HG03097 (cell line): ENCODE measurements around the gene CACNA1C.

Experiments
- ATAC-seq: cut with Tn5 transposase; IDR thresholded peaks from one replicate; pipeline ENCODE4 v1.9.1; 2021; ENCODE audit not compliant: unreplicated experiment, low FRiP score

The CACNA1C gene

DNA sequence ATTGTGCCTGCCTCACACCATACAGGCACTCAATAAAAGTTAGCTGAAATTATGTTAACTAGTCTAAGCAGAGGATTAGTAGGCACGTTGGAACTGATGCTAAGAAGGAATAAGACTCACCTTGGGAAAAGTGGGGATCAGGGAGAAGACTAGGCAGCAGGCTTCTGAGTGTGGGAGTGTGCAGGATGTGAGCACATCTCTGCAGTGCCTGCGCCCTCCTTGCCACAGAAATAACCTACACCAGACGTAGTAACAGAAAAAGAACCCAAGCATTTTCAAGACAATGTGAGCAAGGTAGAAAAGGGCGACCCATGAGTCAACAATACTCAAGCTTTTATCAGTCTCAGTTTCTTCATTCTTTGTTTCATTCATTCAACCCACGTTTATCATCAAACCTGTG lies 113.9 kb downstream of the CACNA1C start:
- ATAC-seq, result no peak

DNA sequence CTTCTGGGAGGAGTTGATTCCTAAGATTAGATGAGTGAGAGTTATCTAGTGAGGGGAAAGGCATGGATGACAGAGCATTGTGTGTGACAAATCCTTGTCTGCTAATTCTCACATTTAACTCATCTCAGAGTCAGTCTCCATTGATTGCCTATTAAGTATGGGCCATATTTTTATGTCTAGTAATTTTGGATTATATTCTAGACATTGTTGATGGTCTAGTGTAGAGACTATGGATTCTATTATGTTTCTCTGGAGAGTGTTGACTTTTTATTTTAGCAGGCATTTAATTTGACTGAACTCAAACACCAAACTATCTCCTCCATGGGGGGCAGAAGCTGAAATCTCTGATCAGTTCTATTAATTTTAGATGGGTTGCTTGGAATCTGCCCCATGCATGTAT lies 114.4 kb downstream of the CACNA1C start:
- no peak for ATAC-seq

DNA sequence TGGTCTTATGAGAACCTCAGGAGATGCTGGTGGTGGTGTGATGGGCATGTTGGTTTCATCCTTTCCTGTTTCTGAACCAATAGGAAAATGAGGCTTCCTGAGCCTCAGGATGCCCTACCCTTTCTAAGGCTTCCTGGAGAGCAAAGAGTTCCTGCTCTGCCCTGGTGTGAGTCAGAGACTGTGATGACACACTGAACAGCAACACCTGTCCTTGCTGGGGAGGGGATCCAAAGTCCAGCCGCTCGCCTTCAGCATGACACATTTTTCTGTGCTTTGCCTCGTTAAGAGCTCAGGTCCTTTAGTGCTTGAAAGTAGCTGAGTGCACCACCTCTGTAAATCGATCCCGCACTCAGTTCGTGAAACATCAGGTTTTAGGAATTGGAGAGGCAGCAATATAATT lies 116.0 kb downstream of the CACNA1C start:
- no peak for ATAC-seq

DNA sequence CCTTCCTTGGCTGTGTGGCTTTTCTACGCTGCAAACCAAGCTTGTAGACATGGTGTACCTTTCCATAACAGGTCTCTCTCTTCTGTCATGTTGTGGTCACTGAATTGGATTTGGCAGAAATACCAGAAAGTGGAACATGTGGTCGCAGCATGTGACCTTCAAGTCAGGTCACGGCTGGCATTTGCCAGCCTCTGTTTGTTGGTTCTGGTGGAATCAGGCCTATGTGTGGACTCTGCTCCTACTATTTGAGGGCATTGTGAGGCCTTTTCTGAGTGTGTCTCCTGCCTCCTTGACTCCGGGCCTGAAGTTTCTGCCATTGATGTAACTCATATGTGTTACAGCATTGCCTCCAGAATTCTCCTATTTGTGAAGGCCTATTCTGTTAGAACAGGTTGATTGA lies 116.7 kb downstream of the CACNA1C start:
- no peak for ATAC-seq

DNA sequence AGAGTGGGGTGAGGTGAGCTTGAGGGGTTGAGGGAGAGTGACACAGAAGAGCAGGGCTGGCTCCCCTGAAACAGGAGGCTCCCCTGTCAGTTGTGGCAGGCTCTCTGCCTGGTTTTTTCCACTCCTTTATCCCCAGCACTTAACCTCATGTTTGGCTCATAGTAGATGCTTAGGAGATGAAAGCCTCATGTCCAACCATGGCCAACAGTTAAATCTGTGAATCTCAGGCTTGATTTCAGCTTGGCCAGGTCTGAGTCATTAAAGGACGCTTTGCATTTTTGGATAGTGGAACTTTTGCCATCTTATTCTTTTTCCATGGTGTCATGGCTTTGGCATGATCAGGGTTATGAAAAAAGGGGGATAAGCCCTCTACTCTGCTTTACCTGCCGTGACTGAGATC lies 117.2 kb downstream of the CACNA1C start:
- no peak for ATAC-seq

DNA sequence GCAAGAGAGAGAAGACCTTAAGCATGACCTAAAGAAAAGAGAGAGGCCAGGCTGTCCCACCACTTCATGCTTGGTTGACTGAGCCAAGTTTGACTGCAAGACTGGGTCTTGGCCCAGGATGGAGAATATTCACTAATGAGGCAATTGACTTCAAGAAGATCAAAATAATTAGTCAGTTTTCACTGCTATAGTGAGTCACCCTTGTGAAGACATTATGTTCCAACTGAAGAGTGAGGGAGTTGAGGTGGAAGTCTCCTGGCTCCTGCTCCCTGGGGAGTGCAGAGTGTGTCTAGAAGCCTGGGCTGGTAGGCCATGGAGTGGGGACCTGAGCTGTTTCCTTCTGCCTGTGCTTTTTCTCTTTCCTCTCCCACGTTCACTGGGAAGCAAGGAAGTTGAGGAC lies 117.6 kb downstream of the CACNA1C start:
- no peak for ATAC-seq

DNA sequence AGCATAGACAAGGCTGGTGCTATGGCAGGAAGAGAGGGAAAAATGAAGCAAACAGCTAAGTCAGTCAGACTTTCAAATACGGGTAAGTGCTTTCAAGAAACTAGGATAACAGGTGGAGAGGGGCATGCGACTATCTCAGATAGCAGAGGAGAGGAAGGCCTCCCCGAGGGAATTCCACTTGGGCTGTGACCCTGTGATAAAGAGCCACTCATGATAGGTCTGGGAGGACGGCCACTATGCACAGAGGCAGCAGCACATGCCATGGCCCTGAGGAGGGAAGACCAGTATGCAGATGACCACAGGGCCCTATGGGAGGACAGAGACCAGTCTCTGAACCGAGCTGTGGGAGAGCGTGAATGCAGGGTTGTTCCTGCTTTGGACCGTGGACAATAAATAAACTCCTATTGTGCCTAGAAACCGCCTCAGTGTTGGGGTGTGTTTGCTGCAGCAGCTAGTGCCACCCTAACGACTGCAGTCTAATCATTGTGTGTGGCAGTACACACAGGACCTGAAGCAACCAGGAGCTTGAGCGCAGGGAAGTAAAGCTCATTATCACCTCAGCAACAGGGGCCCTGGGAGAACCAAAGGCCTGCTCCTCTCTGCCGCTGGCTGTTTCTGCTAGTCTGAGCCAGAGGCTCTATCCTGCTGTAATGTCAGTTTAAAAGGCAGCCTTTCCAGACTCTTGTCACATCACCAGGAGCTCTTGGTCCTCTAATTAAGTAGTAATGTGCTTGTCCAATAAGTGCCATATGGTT lies 119.1 kb downstream of the CACNA1C start:
- ATAC-seq, result no peak

DNA sequence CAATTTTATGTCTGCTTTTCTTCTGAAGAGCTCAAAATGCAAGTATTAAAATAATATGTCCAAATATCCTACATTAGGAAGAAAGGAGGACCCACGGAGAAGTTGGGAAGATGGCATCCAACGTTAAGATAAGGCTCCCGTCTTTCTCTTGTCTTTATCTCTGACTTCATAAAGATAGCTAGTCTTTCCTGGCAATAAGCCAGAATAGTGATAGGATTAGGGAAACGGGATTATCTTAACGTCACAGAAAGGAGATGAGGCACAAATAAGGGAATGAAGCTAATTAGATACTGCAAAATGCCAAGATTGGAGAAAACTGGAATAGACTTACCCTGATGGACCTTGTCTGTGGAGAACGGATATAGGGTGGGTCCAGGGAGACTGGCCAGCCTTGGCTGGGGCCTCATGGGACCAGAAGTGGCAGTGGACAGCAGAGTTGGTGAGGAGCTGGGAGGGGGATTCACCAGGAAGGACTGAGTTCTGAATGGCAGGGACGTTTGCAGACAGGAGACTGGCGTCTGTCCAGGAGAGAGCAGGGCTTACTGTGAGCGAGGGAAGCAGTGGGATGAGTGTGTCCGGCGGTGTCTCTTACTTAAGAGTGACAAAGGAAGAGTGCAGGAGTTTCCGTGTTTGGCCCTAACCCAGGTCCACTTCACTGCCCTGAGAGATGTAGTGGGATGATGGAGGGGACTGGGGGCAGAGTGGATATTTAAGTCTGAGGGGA lies 119.9 kb downstream of the CACNA1C start:
- no peak for ATAC-seq

DNA sequence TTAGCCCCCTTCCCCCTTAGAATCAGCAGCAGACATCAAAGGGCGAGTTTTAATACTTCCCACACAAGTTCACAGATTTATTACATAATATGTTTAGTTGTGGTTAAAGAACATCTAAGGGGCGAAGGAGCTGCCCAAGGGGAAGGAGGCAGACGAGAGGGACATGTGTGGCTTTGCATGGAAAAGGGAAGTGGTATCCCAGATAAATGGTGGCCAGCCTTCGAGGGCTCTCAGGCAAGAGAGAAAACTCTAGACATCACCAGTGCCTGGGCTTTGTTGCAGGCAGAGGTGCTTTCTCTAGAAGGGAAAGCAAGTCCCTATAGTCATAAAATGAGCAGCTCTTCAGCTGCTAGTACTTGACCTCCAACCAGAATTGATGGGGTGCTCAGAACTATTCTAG lies 121.2 kb downstream of the CACNA1C start:
- ATAC-seq, result no peak

DNA sequence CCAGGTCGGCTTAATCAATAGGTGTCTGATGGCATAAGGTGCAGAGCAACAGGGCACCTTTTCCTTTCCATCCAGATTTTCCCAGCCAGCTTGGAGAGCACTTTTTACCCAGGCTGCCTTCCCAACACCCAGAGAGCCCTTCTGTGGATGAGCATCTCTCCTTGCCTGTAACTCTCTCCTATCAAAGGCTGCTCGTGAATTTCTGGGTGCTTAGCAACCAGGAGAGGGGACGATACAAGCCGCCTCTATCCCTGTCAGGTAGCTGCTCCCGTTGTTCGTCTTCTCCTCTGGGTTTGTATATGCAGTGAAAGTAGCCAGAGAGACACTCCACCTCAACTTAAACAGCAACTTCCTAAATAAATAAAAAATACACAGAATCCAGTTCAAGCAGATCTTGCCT lies 124.2 kb downstream of the CACNA1C start:
- ATAC-seq, result no peak

DNA sequence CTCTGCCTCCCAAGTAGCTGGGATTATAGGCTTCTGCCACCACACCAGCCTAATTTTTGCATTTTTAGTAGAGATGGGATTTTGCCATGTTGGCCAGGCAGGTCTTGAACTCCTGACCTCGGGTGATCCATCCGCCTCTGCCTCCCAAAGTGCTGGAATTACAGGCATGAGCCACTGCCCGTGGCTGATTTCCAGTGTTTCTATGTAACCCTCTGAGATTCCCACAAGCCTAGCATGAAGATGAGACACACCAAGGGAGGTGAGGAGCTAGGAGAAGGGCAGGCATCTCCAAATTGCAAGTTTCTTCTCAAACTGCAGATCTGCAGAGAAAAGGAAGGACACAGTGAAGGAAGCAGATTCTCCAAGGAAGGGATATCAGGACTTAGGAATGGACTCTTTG lies 125.0 kb downstream of the CACNA1C start:
- no peak for ATAC-seq

DNA sequence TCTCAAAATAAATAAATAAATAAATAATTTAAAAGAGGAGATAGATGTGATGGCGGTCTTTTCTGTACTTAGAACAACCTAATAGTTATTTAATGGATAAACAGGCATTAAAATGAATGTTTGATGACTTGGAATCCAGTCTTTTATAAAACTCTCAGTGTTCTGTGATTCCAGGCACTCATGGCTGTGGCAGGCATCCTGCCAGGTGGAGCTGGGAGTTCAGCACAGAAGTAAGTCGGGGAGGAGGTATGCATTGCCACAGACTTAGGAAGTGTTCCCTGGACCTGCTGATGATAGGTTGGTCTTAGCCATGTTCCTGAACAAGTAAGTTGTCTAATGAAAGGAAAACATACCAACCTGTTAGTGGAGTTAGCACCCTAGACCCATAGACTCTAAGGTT lies 126.3 kb downstream of the CACNA1C start:
- no peak for ATAC-seq

DNA sequence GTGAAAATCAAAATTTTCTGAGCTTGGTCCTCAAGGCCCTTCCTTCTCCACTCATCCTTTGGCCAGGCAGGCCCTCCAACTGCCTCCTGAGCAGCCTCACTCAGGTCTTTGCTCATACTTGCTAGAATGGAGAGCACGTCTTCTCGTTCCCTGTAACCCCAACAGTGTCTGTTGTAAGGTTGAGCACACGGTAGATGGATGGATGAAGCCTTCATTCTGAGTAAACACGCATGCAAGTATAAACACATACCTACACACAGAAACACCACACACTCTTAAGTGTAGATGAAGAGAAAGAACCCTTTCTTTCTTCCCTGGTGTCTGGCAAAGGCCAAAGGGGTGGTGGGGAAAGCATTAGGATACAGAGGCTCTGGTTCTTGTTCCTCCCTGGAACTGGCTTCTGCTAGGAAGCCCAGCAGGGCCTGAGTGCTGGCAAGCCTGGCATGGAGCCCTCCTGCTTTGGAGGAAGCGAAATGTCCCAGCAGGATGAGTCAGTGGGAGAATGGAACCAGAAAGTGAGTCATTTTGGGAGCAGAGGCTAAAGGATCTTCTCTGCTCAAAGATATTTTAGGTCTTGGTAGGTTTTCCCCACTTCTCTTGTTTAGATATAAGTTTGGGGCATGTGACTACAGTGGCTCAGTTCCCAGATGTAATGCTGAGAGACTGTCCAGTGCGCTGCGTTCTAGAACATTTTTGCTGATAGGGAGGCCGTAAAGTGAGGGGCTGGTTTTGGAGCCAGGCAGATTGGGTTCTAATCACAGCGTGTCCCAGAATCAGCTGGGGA lies 127.4 kb downstream of the CACNA1C start:
- ATAC-seq, result no peak

DNA sequence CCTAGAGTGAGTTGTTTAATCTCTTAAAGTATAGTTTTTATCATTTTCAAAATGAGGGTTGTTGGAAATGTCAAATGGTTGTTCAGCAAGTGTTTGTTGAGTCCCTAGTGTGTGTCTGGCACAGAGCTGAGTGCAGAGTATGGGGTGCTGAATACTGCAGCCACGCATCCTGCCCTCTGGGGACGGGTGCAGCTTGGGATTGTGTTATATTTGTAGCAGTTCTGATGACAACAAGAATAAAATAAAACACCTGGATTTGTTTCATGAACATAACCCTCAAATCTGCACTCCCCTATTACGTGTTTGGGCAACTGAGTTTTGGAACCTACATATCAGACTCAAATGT lies 127.9 kb downstream of the CACNA1C start:
- ATAC-seq, result no peak

DNA sequence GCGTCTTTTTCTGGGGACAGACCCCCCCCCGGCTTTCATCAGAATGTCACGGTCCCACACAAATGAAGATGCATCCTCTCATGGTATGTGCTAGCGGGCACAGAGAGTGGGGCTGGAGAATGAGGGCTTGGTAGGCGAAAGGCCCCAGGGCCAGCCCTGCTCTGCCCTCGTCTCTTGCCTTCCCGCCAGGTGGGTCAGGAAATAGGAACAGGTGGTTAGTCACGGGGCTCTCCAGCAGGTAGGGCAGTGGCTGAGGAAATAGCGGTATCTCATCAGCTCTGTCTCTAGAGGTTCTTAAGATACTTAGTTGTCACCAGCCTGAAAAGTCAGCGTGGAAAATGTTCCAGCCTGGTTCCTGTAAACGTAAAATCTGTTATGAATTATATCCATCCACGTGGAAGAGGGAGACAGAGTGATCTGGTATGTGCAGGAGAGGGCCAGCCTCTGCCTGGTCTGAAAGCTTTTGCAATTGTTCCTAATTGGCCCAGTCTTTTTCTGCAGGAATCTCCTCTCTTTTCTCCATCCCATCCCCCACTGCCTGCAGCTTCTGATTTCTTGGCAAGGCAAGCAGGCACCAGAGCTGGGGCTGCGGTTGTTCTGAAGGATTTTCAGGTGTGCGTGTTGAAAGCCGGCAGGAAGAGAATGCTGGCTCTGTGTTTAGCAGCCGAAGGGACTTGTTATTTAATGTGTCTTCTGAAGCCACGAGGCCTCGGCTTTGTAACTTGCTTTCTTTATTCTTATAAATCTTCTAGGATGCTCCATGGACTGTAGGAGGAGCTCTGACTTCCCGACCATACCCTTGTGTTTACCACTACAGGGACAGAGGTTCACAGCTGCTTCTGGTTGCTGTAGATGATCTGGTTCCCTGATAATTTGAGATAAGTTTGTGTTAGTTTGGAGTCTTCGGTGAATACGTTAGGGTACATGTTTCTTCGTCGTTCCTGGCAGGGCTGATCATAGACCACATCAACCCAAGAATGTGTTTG lies 131.1 kb downstream of the CACNA1C start:
- no peak for ATAC-seq

DNA sequence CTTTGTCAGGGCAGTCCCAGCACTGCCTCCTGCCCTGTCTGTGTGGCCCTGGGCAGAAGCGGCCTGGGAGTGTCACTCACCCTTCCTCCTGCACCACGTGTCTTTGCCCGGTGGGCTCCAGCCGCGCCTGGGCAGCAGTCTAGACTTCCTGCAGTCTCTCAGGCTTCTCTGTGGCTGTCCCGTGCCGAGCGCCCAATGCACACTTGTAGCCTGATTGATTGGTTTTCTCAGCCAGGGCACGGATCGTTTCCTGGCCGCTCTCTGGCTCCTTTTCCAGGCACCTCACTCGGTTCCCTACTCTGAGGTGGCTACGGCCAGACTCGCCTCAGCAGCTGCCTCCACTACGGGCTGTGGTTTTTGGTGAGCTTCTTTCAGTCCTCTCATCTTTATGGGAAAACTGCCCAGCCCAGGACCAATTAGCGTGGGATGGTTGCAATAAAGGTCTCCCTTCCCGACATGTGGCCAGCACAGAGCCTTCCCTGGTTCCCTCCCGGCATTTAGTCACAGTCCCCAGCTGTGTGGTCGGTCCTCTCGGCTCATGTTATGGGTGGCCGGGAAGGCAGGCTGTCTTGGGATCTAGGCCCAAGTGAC lies 133.1 kb downstream of the CACNA1C start:
- ATAC-seq, result no peak

DNA sequence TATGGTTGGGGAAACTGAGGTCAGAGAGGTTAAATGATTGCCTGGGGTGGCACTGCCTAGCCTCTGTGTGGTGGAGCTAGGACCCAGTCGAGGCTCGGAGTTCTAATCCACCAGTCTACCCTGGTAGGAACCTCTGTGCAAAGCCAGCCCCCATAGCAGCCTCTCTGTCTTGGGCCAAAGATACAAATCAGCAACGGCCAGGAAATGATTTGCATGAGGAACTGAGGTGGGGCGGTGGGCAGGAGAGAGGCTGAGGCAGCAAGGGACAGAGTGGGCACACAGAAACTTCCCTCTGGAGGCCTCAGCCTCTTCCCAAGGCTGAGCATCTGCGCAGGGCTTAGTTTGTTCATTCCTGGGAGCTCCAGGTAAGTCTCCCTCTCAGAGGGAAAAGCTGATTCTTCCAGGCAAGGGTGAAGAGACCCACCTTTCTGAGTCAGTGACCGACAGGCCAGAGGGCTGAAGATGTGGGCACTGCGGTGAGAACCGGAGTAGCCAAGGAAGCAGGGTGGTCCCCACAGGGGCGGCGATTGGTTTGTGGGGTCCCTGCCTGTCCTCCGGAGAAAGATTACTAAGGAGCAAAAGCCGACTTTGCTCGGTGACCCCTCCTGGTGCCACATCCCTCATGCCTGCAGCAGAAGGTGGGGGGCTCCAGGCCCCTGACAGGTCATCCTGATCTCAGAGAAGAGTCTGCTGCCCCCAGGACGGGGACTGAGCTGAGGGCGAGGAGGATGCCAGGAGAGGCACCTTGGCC lies 134.6 kb downstream of the CACNA1C start:
- no peak for ATAC-seq

DNA sequence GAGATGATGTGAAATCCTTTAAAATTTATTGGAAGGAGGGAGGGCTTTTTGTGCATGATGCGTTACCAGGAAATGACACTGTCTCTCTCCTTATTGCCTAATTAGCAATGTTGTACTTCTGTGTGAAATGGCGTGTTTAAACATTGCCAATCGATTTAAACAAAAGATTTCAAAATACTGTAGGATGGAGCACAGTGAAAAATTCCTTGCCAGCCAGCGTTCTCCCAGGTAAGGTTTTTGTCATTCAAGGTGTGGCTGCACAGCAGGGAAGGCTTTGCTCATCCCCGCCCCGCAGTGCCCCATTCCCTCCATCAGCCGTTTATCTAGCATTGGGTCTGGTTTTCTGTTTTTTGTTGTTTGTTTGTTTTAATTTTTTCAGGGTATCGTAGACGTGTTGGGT lies 137.3 kb downstream of the CACNA1C start:
- no peak for ATAC-seq

DNA sequence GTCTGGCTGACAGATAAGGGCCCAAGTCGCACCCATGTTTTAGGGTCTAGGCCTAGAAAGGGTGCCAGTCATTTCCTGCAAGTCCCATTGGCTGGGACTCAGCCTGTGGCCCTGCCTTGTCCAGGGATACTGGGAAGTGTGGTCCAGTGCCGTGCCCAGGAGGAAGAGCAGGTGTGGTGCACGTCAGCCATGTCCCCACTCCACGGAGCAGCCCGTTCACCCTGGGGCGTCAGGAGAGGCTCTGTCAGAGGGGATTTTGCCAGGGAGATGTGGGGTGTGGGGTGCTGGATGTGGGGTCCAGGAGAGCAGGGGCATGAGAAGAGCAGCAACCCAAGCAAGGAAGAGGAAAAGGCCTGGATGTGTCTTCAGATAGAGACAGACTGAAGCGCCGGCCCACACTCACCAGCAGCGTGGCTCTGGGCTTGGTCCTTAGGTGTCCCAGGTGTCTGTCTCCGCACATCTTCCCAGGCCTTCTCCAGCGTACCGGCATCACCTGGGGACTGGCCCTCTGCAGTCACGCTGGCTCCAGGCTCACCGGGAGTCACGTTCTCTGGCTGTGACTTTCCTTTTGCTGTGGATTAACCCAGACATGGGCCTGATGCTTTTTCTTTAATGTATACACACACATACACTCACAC lies 138.2 kb downstream of the CACNA1C start:
- no peak for ATAC-seq
